ENCODE measurements around the gene TM9SF3.

TM9SF3 gene

GRCh38 chr10:96496281-96496925 lies 90.4 kb downstream of the TM9SF3 start:
- Histone ChIP-seq H3K4me2 (ENCODE audit: low read depth, low read length) (no peak overlapping the region), H3K27ac (ENCODE audit: low read length) (no peak overlapping the region), H3K4me1 (ENCODE audit: low read length) (no peaks in the 10 kb centered on the region), H3K9me2 (replicated peaks; ENCODE audit: insufficient read depth, low read length) (no peaks in the 10 kb centered on the region), H3K79me2 (ENCODE audit: low read length) (no peaks in the 10 kb centered on the region), H2AFZ (ENCODE audit: low read length) (no peak overlapping the region), H3F3A (ENCODE audit: insufficient read depth, low read length) (no peaks in the 10 kb centered on the region), H4K20me1 (ENCODE audit: insufficient read depth, low read length) (no peaks in the 10 kb centered on the region), H3K9me3 (replicated peaks; ENCODE audit: insufficient read depth, low read length) (no peaks in the 10 kb centered on the region), H3K27me3 (replicated peaks; ENCODE audit: insufficient read depth, low read length) (no peaks in the 10 kb centered on the region), H3K36me3 (replicated peaks; ENCODE audit: insufficient read depth, low read length) (no peaks in the 10 kb centered on the region), H3K9ac (ENCODE audit: low read length) (no peak overlapping the region), H3K4me3 (ENCODE audit: low read length) (no peak overlapping the region)
- DNase-seq: no peak
- TF ChIP-seq EZH2 (optimal IDR thresholded peaks at IDR 0.05; ENCODE audit: low read depth, low read length): no peak

GRCh38 chr10:96495544-96495943 lies 91.3 kb downstream of the TM9SF3 start:
- no peak overlapping the region for H3K27ac ChIP-seq (ENCODE audit: low read length)
- no peak overlapping the region for H3K4me2 ChIP-seq (ENCODE audit: low read depth, low read length)
- H3K9ac ChIP-seq (ENCODE audit: low read length): no peak overlapping the region
- DNase-seq: no peak
- no peaks in the 10 kb centered on the region for H4K20me1 ChIP-seq (ENCODE audit: insufficient read depth, low read length)
- H3K9me2 ChIP-seq (replicated peaks; ENCODE audit: insufficient read depth, low read length): no peaks in the 10 kb centered on the region
- no peaks in the 10 kb centered on the region for H3K36me3 ChIP-seq (replicated peaks; ENCODE audit: insufficient read depth, low read length)
- no peaks in the 10 kb centered on the region for H3F3A ChIP-seq (ENCODE audit: insufficient read depth, low read length)
- TF ChIP-seq CTCF (IDR thresholded peaks at IDR 0.05; ENCODE audit: low read length) (no peak), EZH2 (optimal IDR thresholded peaks at IDR 0.05; ENCODE audit: low read depth, low read length) (no peak)
- no peak overlapping the region for H2AFZ ChIP-seq (ENCODE audit: low read length)
- no peaks in the 10 kb centered on the region for H3K4me1 ChIP-seq (ENCODE audit: low read length)
- no peak overlapping the region for H3K4me3 ChIP-seq (ENCODE audit: low read length)
- no peaks in the 10 kb centered on the region for H3K79me2 ChIP-seq (ENCODE audit: low read length)
- H3K9me3 ChIP-seq (replicated peaks; ENCODE audit: insufficient read depth, low read length): no peaks in the 10 kb centered on the region
- H3K27me3 ChIP-seq (replicated peaks; ENCODE audit: insufficient read depth, low read length): no peaks in the 10 kb centered on the region

- Histone ChIP-seq H3K27me3 (replicated peaks; ENCODE audit: insufficient read depth, low read length) (no peaks in the 10 kb centered on the region), H3K27ac (ENCODE audit: low read length) (no peak overlapping the region), H3K4me2 (ENCODE audit: low read depth, low read length) (no peak overlapping the region), H3K36me3 (replicated peaks; ENCODE audit: insufficient read depth, low read length) (no peaks in the 10 kb centered on the region), H2AFZ (ENCODE audit: low read length) (no peak overlapping the region), H3F3A (ENCODE audit: insufficient read depth, low read length) (no peaks in the 10 kb centered on the region), H3K79me2 (ENCODE audit: low read length) (no peaks in the 10 kb centered on the region), H3K9me2 (replicated peaks; ENCODE audit: insufficient read depth, low read length) (no peaks in the 10 kb centered on the region), H3K9me3 (replicated peaks; ENCODE audit: insufficient read depth, low read length) (no peaks in the 10 kb centered on the region), H3K9ac (ENCODE audit: low read length) (no peak overlapping the region), H4K20me1 (ENCODE audit: insufficient read depth, low read length) (no peaks in the 10 kb centered on the region), H3K4me3 (ENCODE audit: low read length) (no peak overlapping the region), H3K4me1 (ENCODE audit: low read length) (no peaks in the 10 kb centered on the region)
- TF ChIP-seq EZH2phosphoT487 (IDR thresholded peaks at IDR 0.05; ENCODE audit: low read length): no peak
- TF ChIP-seq EZH2 (optimal IDR thresholded peaks at IDR 0.05; ENCODE audit: low read depth, low read length): no peak
- no peak for TF ChIP-seq CTCF (IDR thresholded peaks at IDR 0.05; ENCODE audit: low read length)
- no peak for DNase-seq
Measured at GRCh38 chr10:96494694-96495093, 92.1 kb downstream of the TM9SF3 start.

- no peak overlapping the region for H3K4me3 ChIP-seq (ENCODE audit: low read length)
- no peak overlapping the region for H3K4me2 ChIP-seq (ENCODE audit: low read depth, low read length)
- H3K9me3 ChIP-seq (replicated peaks; ENCODE audit: insufficient read depth, low read length): no peaks in the 10 kb centered on the region
- no peak for DNase-seq
- H4K20me1 ChIP-seq (ENCODE audit: insufficient read depth, low read length): no peaks in the 10 kb centered on the region
- H3K9me2 ChIP-seq (replicated peaks; ENCODE audit: insufficient read depth, low read length): no peaks in the 10 kb centered on the region
- no peaks in the 10 kb centered on the region for H3K36me3 ChIP-seq (replicated peaks; ENCODE audit: insufficient read depth, low read length)
- H3K27ac ChIP-seq (ENCODE audit: low read length): no peak overlapping the region
- H3K9ac ChIP-seq (ENCODE audit: low read length): no peak overlapping the region
- no peak overlapping the region for H2AFZ ChIP-seq (ENCODE audit: low read length)
- H3K4me1 ChIP-seq (ENCODE audit: low read length): no peaks in the 10 kb centered on the region
- H3K27me3 ChIP-seq (replicated peaks; ENCODE audit: insufficient read depth, low read length): no peaks in the 10 kb centered on the region
- no peak for TF ChIP-seq EZH2phosphoT487 (IDR thresholded peaks at IDR 0.05; ENCODE audit: low read length)
- no peak for TF ChIP-seq CTCF (IDR thresholded peaks at IDR 0.05; ENCODE audit: low read length)
- TF ChIP-seq EZH2 (optimal IDR thresholded peaks at IDR 0.05; ENCODE audit: low read depth, low read length): no peak
- no peaks in the 10 kb centered on the region for H3F3A ChIP-seq (ENCODE audit: insufficient read depth, low read length)
- no peaks in the 10 kb centered on the region for H3K79me2 ChIP-seq (ENCODE audit: low read length)
Measured at GRCh38 chr10:96493871-96494525, 92.8 kb downstream of the TM9SF3 start.

All from MM.1S (cell line).